Urothelium cell line (cell line): ENCODE results near the gene ATOX1.
A peak's percentile ranks its signal among the peaks of the same experiment; 100 is the strongest.

Experiments
- DNase-seq: peaks from one replicate; pipeline ENCODE4 v3.0.0; 2011; ENCODE audit warnings: low spot score, mixed read lengths
- FAIRE-seq: peaks from 2 replicates; lab custom pipeline; 2011; peaks lifted over from hg19 to GRCh38; lab: Jason Lieb, UNC

The ATOX1 gene

GRCh38 chr5:151770383-151771258, 12.2 kb upstream of the ATOX1 start:
- DNase-seq (peak; percentile 59), FAIRE-seq (no peak)

- DNase-seq (no peak), FAIRE-seq (no peak)
Observed at GRCh38 chr5:151766975-151767374, 8.5 kb upstream of the ATOX1 start.

GRCh38 chr5:151764801-151765200, 6.4 kb upstream of the ATOX1 start:
- FAIRE-seq, result no peak
- DNase-seq, result no peak

GRCh38 chr5:151758141-151758429, 346 bp downstream of the ATOX1 start:
- FAIRE-seq (no peak), DNase-seq (no peak)

- no peak for DNase-seq
- no peak for FAIRE-seq
Observed at GRCh38 chr5:151757233-151758140, 944 bp downstream of the ATOX1 start.

DNA sequence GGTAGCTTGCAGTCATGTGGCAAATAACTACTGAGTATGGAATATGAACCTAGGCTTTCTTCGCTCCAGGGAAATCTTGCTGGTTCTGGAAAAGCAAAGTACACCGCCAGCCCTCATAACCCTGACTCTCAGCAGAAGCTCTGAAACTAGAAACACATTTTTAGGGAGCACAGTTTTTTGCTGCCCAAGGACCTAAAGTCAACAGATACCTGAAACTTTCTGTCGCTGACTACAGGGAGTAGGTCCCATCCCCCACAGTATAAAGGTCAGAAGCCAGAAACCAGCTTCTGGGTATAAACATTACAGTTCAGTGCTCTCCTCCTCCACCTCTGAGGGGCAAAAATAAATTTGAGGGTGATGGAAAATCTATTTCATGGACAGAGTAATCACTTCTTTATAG, 3.0 kb downstream of the ATOX1 start:
- no peak for FAIRE-seq

GRCh38 chr5:151751593-151751992, 6.8 kb downstream of the ATOX1 start:
- DNase-seq, result no peak
- no peak for FAIRE-seq

More for the DNA sequence above, 3.0 kb downstream of the ATOX1 start:
- DNase-seq, result no peak

- FAIRE-seq, result no peak
- DNase-seq, result no peak
Observed at GRCh38 chr5:151751091-151751490, 7.3 kb downstream of the ATOX1 start.

- no peak for FAIRE-seq
- no peak for DNase-seq
Observed at GRCh38 chr5:151750121-151750520, 8.3 kb downstream of the ATOX1 start.

- peak; percentile 88 for FAIRE-seq
- DNase-seq, result peak; percentile 86
Observed at GRCh38 chr5:151745071-151745705, 13.2 kb downstream of the ATOX1 start.

GRCh38 chr5:151743530-151743929, 14.9 kb downstream of the ATOX1 start:
- no peak for DNase-seq
- no peak for FAIRE-seq

GRCh38 chr5:151742870-151743294, 15.5 kb downstream of the ATOX1 start:
- FAIRE-seq (peak; percentile 88), DNase-seq (peak; percentile 67)

DNA sequence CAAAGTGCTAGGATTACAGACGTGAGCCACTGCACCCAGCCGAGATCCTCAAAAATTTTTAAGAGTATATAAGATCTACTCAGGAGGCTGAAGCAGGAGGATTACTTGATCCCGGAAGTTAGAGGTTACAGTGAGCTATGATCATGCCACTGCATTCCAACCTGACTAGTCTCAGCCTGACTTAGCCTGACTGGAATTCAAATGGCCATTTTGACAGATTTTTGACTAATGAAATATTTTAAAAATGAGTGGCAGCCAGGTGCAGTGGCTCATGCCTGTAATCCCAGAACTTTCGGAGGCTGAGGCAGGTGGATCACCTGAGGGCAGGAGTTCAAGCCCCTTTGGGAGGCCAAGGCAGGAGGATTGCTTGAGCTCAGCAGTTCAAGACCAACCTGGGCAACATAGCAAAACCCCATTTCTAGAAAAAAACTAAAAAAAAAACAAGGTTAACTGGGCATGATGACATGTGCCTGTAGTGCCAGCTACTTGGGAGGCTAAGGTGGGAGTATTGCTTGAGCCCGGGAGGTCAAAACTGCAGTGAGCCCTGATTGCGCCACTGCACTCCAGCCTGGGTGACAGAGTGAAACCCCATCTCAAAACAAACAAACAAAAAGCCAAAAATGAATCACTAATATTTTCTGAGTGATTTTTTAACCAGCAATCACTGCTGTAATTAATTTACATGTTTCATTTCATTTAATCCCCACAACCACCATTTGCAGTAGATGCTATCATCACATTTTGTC, 16.6 kb downstream of the ATOX1 start:
- peak; percentile 57 for DNase-seq

DNA sequence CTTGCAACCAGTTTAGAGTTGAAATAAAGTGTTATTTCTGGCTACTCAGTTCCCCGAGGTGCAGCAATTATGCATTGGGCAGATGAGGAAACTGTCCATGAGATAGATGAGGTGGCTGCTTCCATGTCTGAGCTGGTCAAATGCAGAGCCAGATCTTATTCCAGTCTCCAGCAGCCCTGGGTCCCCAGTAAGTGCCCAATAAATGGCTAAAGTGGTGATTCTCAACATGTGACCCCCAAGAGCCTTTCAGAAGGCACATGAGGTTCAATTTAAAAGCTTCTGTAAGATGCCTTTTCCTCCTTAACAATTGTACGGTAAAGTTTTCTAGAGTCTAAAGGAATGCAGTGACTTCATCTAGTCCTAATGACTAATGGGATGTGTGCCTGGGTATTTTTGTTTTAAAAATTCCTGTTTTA, 17.5 kb downstream of the ATOX1 start:
- DNase-seq (peak; percentile 31), FAIRE-seq (no peak)

More for the DNA sequence above, 16.6 kb downstream of the ATOX1 start:
- FAIRE-seq, result no peak

DNA sequence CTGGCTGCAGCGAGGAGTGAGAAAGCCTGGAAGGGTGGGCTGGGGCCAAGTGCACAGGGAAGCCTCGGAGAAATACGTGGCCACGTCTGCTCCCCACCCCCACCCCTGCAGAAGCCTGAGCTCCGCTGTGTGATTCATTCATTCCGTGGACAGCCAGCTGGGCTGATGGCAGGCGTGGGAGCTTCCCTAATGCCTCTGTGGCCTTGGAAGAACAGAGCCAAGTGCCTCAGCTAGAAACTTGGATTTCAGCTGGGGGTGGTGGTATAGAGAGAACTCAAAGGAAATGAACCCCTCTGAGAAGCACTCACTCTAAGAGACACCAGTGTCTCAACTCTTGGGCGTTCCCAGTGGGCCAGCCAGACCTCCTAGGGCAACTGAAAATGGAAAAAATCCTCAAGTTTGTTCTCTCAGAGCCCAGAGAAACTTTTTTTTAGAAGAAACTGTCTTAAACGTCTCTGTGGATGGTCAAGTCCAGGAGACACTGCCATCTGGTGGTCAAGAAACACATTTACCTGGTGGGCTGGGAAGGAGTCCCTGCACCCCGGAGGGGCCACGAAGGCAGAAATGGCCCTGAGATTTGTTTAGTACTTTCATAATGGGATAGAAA, 18.0 kb downstream of the ATOX1 start:
- no peak for FAIRE-seq
- DNase-seq, result peak; percentile 83

GRCh38 chr5:151739939-151740335, 18.5 kb downstream of the ATOX1 start:
- FAIRE-seq (peak; percentile 92), DNase-seq (peak; percentile 67)

DNA sequence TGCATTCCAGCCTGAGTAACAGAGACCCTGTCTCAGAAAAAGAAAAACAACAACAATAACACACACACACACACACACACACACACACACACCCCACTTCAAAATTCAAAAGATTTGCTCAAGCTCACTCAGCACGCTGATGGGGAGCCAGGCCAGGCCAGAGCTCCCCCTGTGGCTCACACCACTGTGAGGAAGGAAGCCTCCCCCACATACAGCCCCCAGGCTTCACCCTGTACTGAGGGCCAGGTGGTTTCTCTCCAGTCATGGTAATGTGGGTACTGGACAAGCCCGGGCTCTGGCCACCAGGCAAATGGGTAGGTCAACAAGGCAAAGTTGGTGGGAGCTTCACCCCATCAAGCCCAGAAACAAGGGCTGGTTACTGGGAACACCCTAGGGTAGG, 19.0 kb downstream of the ATOX1 start:
- DNase-seq (no peak), FAIRE-seq (no peak)

DNA sequence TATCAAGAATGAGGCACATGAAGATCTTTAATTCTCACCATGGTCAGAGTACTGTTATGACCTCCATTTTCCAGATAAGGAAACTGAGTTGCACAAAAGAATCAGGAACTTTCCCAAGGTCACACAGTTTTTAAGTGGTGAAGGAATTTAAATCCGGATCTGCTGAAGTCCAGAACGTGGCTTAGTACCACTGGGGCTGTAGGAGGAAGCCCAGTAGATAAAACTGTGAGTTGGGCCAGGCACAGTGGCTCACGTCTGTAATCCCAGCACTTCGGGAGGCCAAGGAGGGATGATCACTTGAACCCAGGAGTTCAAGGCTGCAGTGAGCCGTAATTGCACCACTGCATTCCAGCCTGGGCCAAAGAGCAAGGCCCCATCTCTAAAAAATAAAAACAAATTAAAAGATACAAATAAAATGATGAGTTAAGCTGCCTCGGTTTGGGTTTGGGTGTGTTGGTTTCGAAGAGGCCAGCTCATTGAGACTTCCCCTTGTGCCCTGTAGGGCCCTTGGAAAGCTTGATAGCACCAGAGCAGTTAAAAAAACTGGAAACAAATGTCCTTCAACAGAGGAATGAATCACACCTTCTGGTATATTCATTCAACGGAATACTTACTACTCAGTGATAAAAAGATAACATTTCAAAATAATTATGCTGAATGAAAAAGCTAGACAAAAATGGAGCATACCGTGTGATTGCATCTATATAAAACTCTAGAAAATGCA, 20.1 kb downstream of the ATOX1 start:
- DNase-seq (no peak), FAIRE-seq (no peak)

DNA sequence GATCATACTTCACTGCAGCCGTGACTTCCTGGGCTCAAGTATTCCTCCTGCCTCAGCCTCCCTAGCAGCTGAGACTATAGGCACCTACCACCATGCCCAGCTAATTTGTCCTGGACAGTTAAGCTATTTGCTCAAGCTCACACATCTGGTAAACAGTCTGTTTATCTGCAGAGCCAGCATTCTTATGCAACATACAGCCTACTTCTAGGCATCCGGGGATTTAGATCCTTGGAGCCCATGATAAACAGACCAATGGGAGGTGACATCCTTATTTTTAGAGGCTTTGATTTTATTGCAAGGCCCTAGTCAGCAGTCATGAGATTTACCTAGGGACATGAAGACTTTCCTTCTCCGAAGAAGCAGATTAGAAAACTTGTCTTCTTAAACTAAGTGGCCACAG, 21.0 kb downstream of the ATOX1 start:
- FAIRE-seq, result no peak
- no peak for DNase-seq

- FAIRE-seq, result no peak
- no peak for DNase-seq
Observed at GRCh38 chr5:151735646-151736045, 22.8 kb downstream of the ATOX1 start.
